Endothelial cell of umbilical vein (primary cell): ENCODE results near the gene MTMR3. TPM values are rescaled to one million over a fixed set of nuclear protein-coding genes. Genes with fewer than 3 reads are reported as not detected.

Source experiments
- BruUV-seq: library from RNA; stranded (reverse); fragments of 400-500 nt; replicated peaks from 2 replicates; lab custom pipeline; 2021; lab: Mats Ljungman, UMichigan
- CTCF ChIA-PET: fragments of 300-600, 350-600 bp; sonication (Branson Sonifier 250); formaldehyde crosslinking; loops from one replicate; lab custom pipeline; 2021; ENCODE audit warnings: antibody characterized with exemption, inconsistent platforms; lab: Charles Lee
- POLR2A ChIA-PET: fragments of 300-600, 350-600 bp; sonication (Branson Sonifier 250); formaldehyde crosslinking; loops from one replicate; lab custom pipeline; 2021; ENCODE audit warnings: antibody characterized with exemption, inconsistent platforms; lab: Charles Lee
- DNase-seq: peaks from one replicate; pipeline ENCODE4 v3.0.0-alpha.2; 2011; ENCODE audit warnings: low read depth, low spot score
- FAIRE-seq: peaks from 2 replicates; lab custom pipeline; 2011; peaks lifted over from hg19 to GRCh38; lab: Jason Lieb, UNC
- H2AFZ ChIP-seq: 2 replicates; pipeline ENCODE4 v1.6.0; 2012; ENCODE audit warnings: low read depth, low read length, control low read depth, inconsistent platforms
- H3K27ac ChIP-seq: 2 replicates; pipeline ENCODE4 v1.5.1; 2011; ENCODE audit warnings: low read depth, mild to moderate bottlenecking, control low read depth, low read length, moderate library complexity; ENCODE audit not compliant: insufficient read depth
- H3K27me3 ChIP-seq, 2 experiments: 2 replicates each; pipeline versions ENCODE4 v1.6.0 to v1.6.1; 2011; ENCODE audit warnings: low read length in 2 of 2, mixed read lengths in 1 of 2; ENCODE audit not compliant: control insufficient read depth in 2 of 2, insufficient read depth in 2 of 2
- H3K36me3 ChIP-seq, 2 experiments: 2 replicates in 1 of 2; 3 replicates in 1 of 2; pipeline ENCODE4 v1.5.1; 2011; ENCODE audit warnings: low read length in 2 of 2, mild to moderate bottlenecking in 1 of 2, moderate library complexity in 1 of 2; ENCODE audit not compliant: control insufficient read depth in 2 of 2, insufficient read depth in 2 of 2; ENCODE audit errors: extremely low read depth in 1 of 2
- H3K4me1 ChIP-seq: 3 replicates; pipeline ENCODE4 v1.5.1; 2011; ENCODE audit warnings: mild to moderate bottlenecking, low read length; ENCODE audit not compliant: control insufficient read depth, insufficient read depth; ENCODE audit errors: extremely low read depth
- H3K4me2 ChIP-seq: 2 replicates; pipeline ENCODE4 v1.6.1; 2011; ENCODE audit warnings: low read length, control low read depth, mixed read lengths; ENCODE audit not compliant: insufficient read depth
- H3K4me3 ChIP-seq, 3 experiments: fragments of 200-600 bp in 1 of 3; sonication (generic), shearing (Covaris generic) in 1 of 3; replicated peaks in 1 of 3; 2 replicates each; pipeline ENCODE4 v1.5.1; 2011 to 2016; ENCODE audit warnings: control low read depth in 3 of 3, low read length in 3 of 3, mild to moderate bottlenecking in 2 of 3, inconsistent platforms in 1 of 3, low read depth in 1 of 3, moderate library complexity in 1 of 3; ENCODE audit not compliant: insufficient read depth in 1 of 3
- H3K79me2 ChIP-seq: 2 replicates; pipeline ENCODE4 v1.6.0; 2012; ENCODE audit warnings: low read length, inconsistent platforms; ENCODE audit not compliant: control insufficient read depth, insufficient read depth
- H3K9ac ChIP-seq: replicated peaks from 2 replicates; pipeline ENCODE3; 2011; ENCODE audit warnings: low read length, control low read depth; ENCODE audit not compliant: insufficient read depth; ENCODE audit errors: extremely low read depth
- H3K9me1 ChIP-seq: replicated peaks from 3 replicates; pipeline ENCODE4 v1.6.0; 2011; ENCODE audit warnings: mild to moderate bottlenecking, low read length; ENCODE audit not compliant: control insufficient read depth, insufficient read depth; ENCODE audit errors: extremely low read depth
- H3K9me3 ChIP-seq: replicated peaks from 2 replicates; pipeline ENCODE4 v1.5.1; 2012; ENCODE audit warnings: low read length, inconsistent platforms; ENCODE audit not compliant: control insufficient read depth, insufficient read depth
- H4K20me1 ChIP-seq: replicated peaks from 2 replicates; pipeline ENCODE3; 2011; ENCODE audit warnings: mild to moderate bottlenecking, low read length; ENCODE audit not compliant: control insufficient read depth, insufficient read depth; ENCODE audit errors: extremely low read depth
- EZH2 ChIP-seq: IDR thresholded peaks from 2 replicates; pipeline ENCODE4 v1.6.1; 2012; ENCODE audit warnings: borderline replicate concordance, low read depth, mild to moderate bottlenecking, moderate library complexity, low read length, inconsistent platforms; ENCODE audit not compliant: severe bottlenecking
- FOS ChIP-seq: IDR thresholded peaks from 2 replicates; pipeline ENCODE4 v1.6.1; 2011; ENCODE audit warnings: mild to moderate bottlenecking, low read length, moderate library complexity, borderline replicate concordance; ENCODE audit not compliant: insufficient read depth
- GATA2 ChIP-seq: IDR thresholded peaks from 2 replicates; pipeline ENCODE4 v1.7.0; 2011; ENCODE audit warnings: low read depth, mild to moderate bottlenecking, moderate library complexity, mixed read lengths, low read length; ENCODE audit not compliant: insufficient read length, insufficient read depth
- JUN ChIP-seq: IDR thresholded peaks from 2 replicates; pipeline ENCODE4 v1.6.1; 2011; ENCODE audit warnings: borderline replicate concordance, low read depth; ENCODE audit not compliant: insufficient read length, insufficient read depth
- MYC ChIP-seq: IDR thresholded peaks from one replicate; pipeline ENCODE4 v1.6.1; 2011; ENCODE audit warnings: mild to moderate bottlenecking, low read depth, low read length
- POLR2A ChIP-seq: IDR thresholded peaks from 2 replicates; pipeline ENCODE4 v1.6.1; 2012; ENCODE audit warnings: low read depth, mild to moderate bottlenecking, control low read depth, low read length
- POLR2AphosphoS5 ChIP-seq: IDR thresholded peaks from 2 replicates; pipeline ENCODE4 v1.6.1; 2012; ENCODE audit warnings: low read depth, mild to moderate bottlenecking, control low read depth, low read length, moderate library complexity; ENCODE audit not compliant: insufficient read depth
- dilution Hi-C: fragments of 300-500 bp; cut with MboI; formaldehyde crosslinking; loops from one replicate; pipeline ENCODE4 v1.15.0; 2019; ENCODE audit warnings: low sequenced_read_pairs; ENCODE audit not compliant: extremely low pct_ligation_motif_present
- intact Hi-C: fragments of 100-400 bp; cut with micrococcal nuclease; formaldehyde crosslinking; loops from one replicate; pipeline ENCODE4 v1.10.0; 2022
- polyA plus RNA-seq, 4 experiments: library from polyadenylated mRNA; depleted of rRNA in 3 of 4; stranded (reverse) in 3 of 4; unstranded in 1 of 4; fragments of >200 nt; gene quantifications; 2 replicates each; pipeline versions ENCODE4 v1.2.1 to v1.2.3, GENCODE V29; 2011 to 2012; ENCODE audit warnings: missing spikeins in 1 of 4
- total RNA-seq: library from RNA; stranded (reverse); gene quantifications from 2 replicates; pipeline ENCODE4 v1.2.3, GENCODE V29; 2021
- TF ChIP-seq, protein P1 (sequence below): IDR thresholded peaks from 2 replicates; pipeline ENCODE4 v1.6.1; 2011; ENCODE audit not compliant: insufficient read depth, insufficient read length
- TF ChIP-seq, protein P2 (sequence below), 2 donors: IDR thresholded peaks; 1 replicate in 1 of 2; 2 replicates in 1 of 2; pipeline ENCODE4 v1.5.1; 2011; ENCODE audit warnings: low read length in 2 of 2, mild to moderate bottlenecking in 2 of 2, moderate library complexity in 2 of 2, control low read depth in 1 of 2, inconsistent platforms in 1 of 2, low read depth in 1 of 2; ENCODE audit not compliant: insufficient read depth in 1 of 2; ENCODE audit errors: extremely low read depth in 1 of 2

The MTMR3 gene
- total and polyA plus RNA-seq, 2 donors (not counting 3 experiments of a cell fraction or from before 2014, with no cell fraction given) = 30.1 to 36.5 TPM

DNA sequence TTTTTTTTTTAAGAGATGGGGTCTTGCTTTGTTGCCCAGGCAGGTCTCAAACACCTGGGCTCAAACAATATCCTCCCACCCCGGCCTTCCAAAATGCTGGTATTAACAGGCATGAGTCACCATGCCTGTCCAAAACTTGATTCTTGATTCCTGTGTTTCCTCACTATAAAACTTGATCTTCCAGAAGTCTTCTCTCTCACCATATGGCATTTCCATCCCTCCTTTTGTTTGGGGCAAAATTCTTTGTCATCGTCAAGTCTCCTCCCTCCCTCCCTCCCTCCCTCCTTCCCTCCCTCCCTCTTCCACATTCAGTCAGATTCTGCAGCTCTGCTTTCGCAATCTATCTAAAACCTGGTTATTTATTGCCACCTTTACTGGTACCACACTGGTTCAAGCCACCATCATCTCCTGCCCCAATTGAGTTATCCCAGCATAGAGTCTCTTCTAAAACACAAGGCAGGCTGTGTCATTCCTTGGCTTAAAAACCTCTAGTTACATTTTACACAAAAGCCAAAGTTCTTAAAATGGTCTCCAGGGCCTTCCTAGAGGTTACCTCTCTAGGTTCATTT lies 132.3 kb downstream of the MTMR3 start:
- no peak for FAIRE-seq
- CTCF ChIA-PET = interaction anchor here (4.9 kb wide), 1 partner anchor 11 kb away, joined by 39 read pairs; no protein-coding TSS in a partner anchor
- no peaks in the 10 kb centered on the region for H3K27me3 ChIP-seq

More for the DNA sequence above, 132.3 kb downstream of the MTMR3 start:
- POLR2A ChIA-PET = interaction anchor here (0.6 kb wide), 1 partner anchor 441 kb away, joined by 5 read pairs; no protein-coding TSS in a partner anchor
- H3K9me3 ChIP-seq = no peaks in the 10 kb centered on the region
- intact Hi-C loops = no loop called here
- no peak overlapping the region for H3K27ac ChIP-seq
- no peak for DNase-seq
- no peaks in the 10 kb centered on the region for H3K79me2 ChIP-seq
- no peak overlapping the region for H2AFZ ChIP-seq
- H3K36me3 ChIP-seq = peaks cover 5 to 33% of the 10 kb centered on the region in 2 experiments
- dilution Hi-C loops = no loop called here
- H4K20me1 ChIP-seq = no peaks in the 10 kb centered on the region
- H3K9ac ChIP-seq = no peak overlapping the region
- no TSS peak for BruUV-seq
- no peak overlapping the region for H3K4me3 ChIP-seq
- TF ChIP-seq EZH2 (no peak), GATA2 (no peak), FOS (no peak), MYC (no peak), POLR2A (no peak), POLR2AphosphoS5 (no peak), JUN (no peak)
- TF ChIP-seq, protein P1, sequence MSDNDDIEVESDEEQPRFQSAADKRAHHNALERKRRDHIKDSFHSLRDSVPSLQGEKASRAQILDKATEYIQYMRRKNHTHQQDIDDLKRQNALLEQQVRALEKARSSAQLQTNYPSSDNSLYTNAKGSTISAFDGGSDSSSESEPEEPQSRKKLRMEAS = no peak
- TF ChIP-seq, protein P2, sequence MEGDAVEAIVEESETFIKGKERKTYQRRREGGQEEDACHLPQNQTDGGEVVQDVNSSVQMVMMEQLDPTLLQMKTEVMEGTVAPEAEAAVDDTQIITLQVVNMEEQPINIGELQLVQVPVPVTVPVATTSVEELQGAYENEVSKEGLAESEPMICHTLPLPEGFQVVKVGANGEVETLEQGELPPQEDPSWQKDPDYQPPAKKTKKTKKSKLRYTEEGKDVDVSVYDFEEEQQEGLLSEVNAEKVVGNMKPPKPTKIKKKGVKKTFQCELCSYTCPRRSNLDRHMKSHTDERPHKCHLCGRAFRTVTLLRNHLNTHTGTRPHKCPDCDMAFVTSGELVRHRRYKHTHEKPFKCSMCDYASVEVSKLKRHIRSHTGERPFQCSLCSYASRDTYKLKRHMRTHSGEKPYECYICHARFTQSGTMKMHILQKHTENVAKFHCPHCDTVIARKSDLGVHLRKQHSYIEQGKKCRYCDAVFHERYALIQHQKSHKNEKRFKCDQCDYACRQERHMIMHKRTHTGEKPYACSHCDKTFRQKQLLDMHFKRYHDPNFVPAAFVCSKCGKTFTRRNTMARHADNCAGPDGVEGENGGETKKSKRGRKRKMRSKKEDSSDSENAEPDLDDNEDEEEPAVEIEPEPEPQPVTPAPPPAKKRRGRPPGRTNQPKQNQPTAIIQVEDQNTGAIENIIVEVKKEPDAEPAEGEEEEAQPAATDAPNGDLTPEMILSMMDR (IDR thresholded peaks at IDR 0.05; ENCODE audit: extremely low read depth in 1 of 2, insufficient read depth in 1 of 2, low read depth in 1 of 2, low read length in 2 of 2) = no peak
- H3K4me1 ChIP-seq = peaks cover 5% of the 10 kb centered on the region
- H3K4me2 ChIP-seq = no peak overlapping the region
- H3K9me1 ChIP-seq = no peaks in the 10 kb centered on the region
